ENCODE measurements around the gene GBX1. TPM values are rescaled to one million over a fixed set of nuclear protein-coding genes. Genes with fewer than 3 reads are reported as not detected.

GBX1 gene
- under 1 TPM in 1 of 2 donors, not detected in 1; 0.31 TPM for total RNA-seq

DNA sequence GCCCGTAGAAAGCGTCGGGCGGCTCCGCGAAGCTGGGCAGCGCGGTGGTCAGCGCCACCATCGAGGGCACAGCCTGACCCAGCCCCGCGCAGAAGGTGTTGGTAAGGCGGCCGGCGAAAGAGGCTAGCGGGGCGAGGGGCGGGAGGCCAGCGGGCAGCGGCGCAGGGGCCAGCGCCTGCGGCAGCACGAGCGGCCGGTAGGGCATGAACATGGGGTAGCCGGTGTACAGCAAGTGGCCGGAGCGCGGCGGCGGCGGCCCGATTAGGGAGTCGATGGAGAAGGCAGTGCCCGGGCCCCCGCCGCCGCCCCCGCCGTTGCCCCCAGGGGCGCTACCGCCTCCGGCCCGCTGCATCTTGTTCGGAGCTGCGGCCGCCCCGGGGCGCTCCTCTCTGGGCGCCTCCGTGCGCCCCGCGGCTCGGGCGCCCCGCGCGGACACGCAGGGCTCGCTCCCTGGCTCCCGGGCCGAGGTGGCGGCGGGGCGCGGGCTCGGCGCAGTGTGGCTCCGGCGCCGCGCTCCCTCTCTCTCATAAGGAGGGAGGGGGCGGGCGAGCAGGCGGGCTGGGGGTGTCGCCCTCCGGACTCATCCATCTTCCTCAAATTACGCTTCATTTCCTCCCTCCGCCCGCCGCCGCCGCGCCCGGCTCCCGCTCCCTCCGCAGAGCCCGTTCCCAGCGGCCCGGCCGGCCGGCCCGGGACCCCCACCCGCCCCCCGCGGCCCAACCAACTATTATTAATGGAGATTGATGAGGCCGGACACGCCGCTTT, at the start of gene GBX1:
TSS of gene GBX1 (minus strand) at position 498 of the 765 bp plus-strand sequence. CDS start at position 352, 146 bp downstream.
- ATAC-seq (peak; percentile 46 to 54), DNase-seq (ENCODE audit: low spot score in 2 of 2) (no peak)
- peaks cover 0 to 5% of the 10 kb centered on the region in 2 donors for H3K36me3 Mint-ChIP-seq
- no peaks in the 10 kb centered on the region for H3K9me3 Mint-ChIP-seq
- no peak within 1 kb of the TSS for H3K27ac Mint-ChIP-seq

DNA sequence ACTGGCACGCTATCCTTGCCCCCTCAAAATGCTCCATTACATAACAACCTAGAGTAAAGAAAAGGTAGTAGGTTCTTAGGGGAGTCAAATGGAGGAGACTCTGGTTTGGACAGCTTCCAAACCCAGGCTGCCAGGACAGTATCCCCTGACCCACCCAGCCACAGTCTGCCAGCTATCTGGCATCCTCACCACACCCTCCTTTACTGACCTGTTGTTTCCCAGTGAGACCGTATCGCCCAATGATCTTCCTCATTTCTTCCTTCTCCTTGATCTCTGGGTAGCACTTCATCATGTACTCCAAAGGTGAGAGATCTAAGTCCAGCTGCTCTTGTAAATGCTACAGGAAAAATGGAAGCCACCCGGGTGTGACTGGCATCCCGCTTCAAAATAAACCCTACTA, 47.9 kb upstream of the GBX1 start:
- Mint-ChIP-seq H3K27ac (no peak overlapping the region), H3K9me3 (no peaks in the 10 kb centered on the region), H3K36me3 (peaks cover 12 to 24% of the 10 kb centered on the region in 2 donors)
- no peak for ATAC-seq
- no peak for DNase-seq (ENCODE audit: low spot score in 2 of 2)

DNA sequence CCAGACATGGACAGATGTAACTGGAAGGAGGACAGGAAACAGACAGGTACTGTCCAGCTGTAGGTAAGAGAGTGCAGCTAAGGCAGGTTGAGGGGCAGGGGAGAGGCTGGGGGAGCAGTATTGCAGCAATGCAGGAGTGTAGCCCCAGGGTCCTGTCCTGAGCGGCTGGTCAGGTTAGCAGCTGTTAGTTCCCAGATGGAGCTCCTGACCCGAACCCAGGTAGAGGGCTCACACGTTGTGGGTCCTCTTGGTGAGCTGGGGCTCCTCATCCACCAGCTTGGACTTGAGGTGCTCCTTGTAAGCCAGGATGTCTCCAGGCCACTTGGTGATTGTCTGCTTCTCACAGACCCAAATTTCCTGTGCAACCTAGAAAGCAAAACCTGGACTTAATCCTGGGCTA, 46.3 kb upstream of the GBX1 start:
- no peaks in the 10 kb centered on the region for H3K9me3 Mint-ChIP-seq
- DNase-seq (ENCODE audit: low spot score in 2 of 2) (no peak), ATAC-seq (no peak)
- peak overlapping the region in 1 of 2 donors; percentile 11 for H3K27ac Mint-ChIP-seq
- H3K36me3 Mint-ChIP-seq, result peaks cover 7 to 20% of the 10 kb centered on the region in 2 donors

DNA sequence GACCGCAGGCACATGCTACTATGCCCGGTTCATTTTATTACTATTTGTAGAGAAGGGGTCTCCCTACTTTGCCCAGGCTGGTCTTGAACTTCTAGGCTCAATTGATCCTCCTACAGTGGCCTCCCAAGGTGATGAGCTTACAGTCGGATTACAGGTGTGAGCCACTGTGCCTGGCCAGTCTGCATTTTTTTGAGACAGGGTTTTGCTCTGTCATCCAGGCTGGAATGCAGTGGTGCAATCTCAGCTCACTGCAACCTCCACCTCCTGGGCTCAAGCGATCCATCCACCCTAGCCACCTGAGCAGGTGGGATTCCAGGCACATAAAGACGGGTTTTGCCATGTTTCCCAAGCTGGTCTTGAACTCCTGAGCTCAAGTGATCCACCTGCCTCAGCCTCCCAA, 45.1 kb upstream of the GBX1 start:
- Mint-ChIP-seq H3K27ac (no peak overlapping the region), H3K36me3 (peaks cover 5 to 10% of the 10 kb centered on the region in 2 donors), H3K9me3 (no peaks in the 10 kb centered on the region)
- ATAC-seq, result no peak
- DNase-seq (ENCODE audit: low spot score in 2 of 2), result no peak

DNA sequence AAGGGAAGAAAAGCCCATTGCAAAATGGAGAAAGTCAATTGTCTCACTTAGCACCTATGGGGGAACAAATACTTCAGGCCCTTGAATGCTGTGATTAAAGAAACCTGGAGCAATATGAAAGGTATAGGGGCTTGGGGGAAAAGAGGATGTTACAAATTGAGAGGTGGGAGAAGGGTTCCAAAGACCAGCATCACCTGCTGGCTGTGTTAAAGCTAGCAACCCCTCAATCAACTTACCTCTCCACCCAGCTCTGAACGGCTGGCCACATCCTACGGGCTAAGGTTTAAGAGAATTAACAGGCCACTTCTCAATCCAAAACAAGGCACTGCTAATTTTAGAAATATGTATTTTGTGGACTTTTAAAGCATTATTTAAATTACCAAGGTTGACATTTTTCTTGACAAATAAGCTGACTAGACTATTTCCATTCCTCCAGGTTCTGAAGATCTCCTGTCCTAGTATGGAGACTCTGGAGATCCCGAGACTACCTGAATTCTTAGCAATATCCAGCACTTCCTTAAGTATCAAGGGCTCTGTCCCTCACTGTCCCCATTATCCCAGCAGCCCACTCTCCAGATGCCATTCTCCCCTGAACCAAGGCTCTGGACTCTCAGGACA, 43.8 kb upstream of the GBX1 start:
- Mint-ChIP-seq H3K27ac (peak overlapping the region in 1 of 2 donors; percentile 58), H3K9me3 (no peaks in the 10 kb centered on the region), H3K36me3 (peaks cover 5 to 10% of the 10 kb centered on the region in 2 donors)
- DNase-seq (ENCODE audit: low spot score in 2 of 2) (no peak), ATAC-seq (no peak)

DNA sequence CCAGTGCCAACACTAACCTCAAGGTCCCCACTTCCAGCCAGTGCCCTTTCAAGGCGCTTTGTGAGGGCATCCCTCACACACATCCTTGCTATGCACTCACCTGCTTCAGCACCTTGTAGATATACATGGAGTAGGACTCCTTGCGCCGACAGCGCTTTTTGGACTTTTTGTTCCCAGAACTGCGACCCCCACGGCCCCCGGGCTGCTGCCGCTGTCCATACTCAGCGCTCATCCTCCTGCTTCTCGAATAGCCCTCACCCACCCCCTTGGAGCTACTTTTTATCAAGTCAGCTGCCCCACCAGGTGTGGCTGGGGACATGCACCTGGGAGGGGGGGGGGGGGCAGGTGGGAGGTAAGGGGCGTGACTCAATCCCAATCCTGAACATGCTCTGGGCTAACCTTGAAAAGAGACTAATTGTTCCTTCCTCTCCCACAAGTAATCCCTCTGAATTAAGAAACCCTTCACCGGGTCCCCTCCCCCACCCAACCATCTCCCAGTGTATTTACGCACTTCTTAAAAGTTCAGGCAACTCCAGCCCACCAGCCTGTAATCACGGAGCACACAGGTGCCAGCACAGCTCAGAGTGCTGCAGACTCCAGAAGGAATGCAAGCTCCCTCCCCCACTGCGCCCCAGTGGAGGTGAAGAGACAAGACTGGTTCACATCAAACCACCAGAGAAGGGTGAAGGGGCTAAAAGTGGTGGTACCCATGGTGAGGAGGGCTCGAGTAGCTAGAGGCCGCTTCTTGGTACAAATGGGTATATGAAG, 42.8 kb upstream of the GBX1 start, which contains the start of gene H2BK1:
TSS of gene H2BK1 (minus strand) at position 402 of the 768 bp plus-strand sequence. CDS start at position 232, 170 bp downstream.
- Mint-ChIP-seq H3K36me3 (peaks cover 4 to 5% of the 10 kb centered on the region in 2 donors), H3K27ac (peak within 1 kb of the TSS in 1 of 2 donors; percentile 58), H3K9me3 (no peaks in the 10 kb centered on the region)
- no peak for DNase-seq (ENCODE audit: low spot score in 2 of 2)
- no peak for ATAC-seq

DNA sequence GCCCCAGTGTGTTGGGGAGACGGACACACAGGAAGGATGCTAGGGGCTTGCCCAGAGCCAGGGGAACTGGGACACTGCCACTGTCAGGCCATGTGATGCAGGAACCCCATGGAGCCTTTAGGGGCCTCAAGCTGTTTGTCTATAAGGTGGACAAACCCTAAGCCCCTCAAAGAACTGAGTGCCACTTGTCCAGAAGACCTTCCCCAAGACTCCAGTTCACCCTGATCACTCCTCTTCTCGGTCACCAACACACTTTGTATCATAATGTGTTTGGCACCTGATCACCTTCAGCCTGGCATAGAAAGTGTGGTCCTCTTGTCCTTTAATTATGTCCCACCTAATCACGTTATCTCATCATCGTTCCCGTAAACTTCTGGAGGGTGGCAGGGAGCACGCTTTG, 42.1 kb upstream of the GBX1 start:
- H3K36me3 Mint-ChIP-seq, result peaks cover 0 to 5% of the 10 kb centered on the region in 2 donors
- no peaks in the 10 kb centered on the region for H3K9me3 Mint-ChIP-seq
- no peak overlapping the region for H3K27ac Mint-ChIP-seq
- ATAC-seq (no peak), DNase-seq (ENCODE audit: low spot score in 2 of 2) (no peak)

DNA sequence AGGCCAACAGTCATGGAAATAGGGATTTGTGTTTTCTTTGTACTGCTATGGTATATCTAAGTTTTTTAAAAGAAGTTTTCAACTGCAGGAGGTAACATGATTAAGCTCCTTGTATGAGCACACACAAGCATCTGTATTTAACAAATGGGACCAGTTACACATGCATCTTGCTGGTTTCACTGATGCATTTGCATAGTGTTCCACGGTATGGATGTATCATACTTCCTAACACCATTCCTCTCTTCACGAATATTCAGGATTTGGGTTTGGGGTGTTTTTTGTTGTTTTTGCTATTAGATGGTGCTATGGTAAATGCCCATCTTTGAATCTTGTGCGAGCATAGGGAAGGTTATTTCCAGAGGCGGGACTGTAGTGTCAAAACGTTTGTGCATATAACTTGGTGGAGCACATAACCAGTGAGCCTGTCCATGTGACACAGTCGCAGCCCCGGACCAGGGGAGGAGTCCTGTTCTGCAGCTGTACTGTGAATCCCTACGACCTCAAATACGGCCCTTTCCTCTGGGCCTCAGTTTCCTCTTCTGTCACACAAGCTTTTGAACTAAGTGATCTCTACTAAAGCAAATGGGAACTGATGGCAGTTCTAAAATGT, 40.9 kb upstream of the GBX1 start:
- Mint-ChIP-seq H3K27ac (no peak overlapping the region), H3K9me3 (no peaks in the 10 kb centered on the region)
- ATAC-seq, result no peak

DNA sequence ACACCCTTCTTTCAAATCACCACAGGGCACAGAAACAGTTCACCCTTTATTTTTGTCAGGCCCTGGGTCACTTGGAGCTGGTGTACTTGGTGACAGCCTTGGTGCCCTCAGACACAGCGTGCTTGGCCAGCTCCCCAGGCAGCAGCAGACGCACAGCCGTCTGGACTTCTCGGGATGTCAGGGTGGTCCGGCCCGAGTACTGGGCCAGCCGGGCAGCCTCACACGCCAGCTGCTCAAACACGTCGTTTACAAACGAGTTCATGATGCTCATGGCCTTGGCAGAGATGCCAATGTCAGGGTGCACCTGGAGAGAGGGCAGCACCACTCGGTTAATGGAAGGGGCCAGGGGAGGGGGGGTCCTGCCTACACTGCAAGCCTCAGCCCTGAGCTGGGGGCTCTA, 40.3 kb upstream of the GBX1 start:
- ATAC-seq, result no peak
- H3K27ac Mint-ChIP-seq, result no peak overlapping the region
- no peak for DNase-seq (ENCODE audit: low spot score in 2 of 2)
- no peaks in the 10 kb centered on the region for H3K36me3 Mint-ChIP-seq
- H3K9me3 Mint-ChIP-seq, result no peaks in the 10 kb centered on the region

More for the DNA sequence above, 40.9 kb upstream of the GBX1 start:
- peaks cover 0 to 3% of the 10 kb centered on the region in 2 donors for H3K36me3 Mint-ChIP-seq
- no peak for DNase-seq (ENCODE audit: low spot score in 2 of 2)

DNA sequence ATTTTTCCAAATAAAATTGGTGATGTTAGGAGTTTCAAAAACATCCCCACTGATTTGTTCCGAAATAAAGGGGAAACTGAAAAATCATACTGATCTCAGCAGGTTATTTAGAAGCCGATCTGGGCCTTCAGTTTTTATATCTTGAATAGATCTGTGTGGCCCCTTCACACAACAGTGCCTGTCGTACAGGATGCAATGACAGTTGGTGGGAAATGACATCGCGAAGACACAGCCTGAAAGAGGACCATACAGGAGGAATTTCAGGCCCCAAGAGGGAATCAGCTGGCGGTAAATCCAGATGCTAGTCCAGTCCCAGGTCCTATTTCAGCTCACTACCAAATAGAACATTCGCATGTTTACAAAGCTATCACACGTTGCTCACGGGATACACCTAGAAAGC, 39.8 kb upstream of the GBX1 start:
- peak in 1 of 2 donors; percentile 18 for ATAC-seq
- H3K27ac Mint-ChIP-seq, result no peak overlapping the region
- DNase-seq (ENCODE audit: low spot score in 2 of 2), result no peak
- no peaks in the 10 kb centered on the region for H3K36me3 Mint-ChIP-seq
- H3K9me3 Mint-ChIP-seq, result no peaks in the 10 kb centered on the region

DNA sequence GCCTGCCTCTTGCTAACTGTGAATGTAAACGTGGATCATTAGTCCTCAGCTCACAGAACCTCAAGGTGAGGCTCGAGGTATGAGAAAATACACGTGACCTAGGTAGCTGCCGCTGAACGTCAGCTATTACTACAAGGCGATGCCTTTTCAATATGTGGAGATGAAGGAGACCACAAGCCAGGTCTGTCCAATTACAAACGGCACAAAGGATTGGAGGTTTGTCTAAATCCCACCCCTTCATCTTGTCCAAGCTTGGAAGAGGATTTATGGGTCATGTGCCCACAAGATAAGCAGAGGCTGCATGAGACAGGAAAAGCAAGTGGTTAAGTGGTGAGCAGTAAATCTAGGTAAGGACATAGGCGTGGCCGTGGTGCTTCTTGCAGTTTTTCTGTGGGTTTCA, 39.4 kb upstream of the GBX1 start:
- Mint-ChIP-seq H3K36me3 (no peaks in the 10 kb centered on the region), H3K27ac (no peak overlapping the region), H3K9me3 (no peaks in the 10 kb centered on the region)
- ATAC-seq (peak; percentile 21 to 60), DNase-seq (ENCODE audit: low spot score in 2 of 2) (no peak)

DNA sequence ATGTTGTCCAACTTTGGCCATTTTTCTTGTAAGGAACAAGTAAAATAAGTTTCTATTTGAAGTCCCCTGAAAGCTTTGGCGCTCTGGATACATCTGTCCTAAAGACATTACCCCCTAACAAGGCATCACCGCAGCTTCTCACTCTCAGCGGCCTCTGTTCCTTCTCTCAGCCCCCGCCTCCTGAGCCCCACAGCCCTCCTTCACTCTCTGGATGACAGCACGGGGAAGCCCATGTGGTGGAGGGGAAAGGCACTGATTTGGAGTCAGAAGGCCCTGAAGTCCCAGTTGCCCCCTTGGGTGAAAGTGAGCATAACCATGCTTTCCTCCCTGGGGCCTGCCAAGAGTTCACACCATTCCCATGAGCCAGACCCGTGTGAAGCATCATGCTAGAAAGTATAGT, 38.2 kb upstream of the GBX1 start:
- DNase-seq (ENCODE audit: low spot score in 2 of 2), result no peak
- Mint-ChIP-seq H3K27ac (no peak overlapping the region), H3K36me3 (no peaks in the 10 kb centered on the region), H3K9me3 (no peaks in the 10 kb centered on the region)
- no peak for ATAC-seq

DNA sequence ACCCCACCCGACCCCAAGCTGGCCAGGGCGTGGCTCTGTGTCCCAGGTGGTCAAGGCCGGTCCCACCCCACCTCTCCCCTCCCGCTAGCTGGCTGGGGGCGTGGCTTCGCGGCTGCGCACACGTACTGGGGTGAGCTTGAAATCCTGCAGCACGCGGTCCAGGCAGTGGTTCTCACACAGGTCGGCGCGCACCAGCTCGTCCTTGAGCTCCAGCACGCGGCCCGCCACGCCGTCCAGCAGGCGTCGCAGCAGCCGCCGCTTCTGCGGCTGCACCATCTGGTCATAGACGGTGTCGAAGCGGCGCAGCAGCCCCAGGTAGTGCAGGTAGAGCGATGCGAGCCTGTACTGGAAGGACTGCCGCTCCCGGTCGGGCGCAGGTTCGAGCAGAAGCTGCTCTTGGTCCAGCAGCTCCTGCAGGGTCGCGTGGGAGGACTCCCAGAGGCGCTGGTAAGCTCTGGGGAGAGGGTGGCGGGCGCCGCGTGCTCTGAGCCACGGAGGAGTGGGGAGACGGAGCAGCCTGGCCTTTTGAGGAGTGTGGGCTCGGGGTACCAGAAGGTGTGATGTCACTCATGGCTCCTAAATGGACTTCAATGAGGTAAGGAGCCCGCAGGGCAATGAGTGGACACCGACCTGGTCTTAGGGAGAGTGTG, 37.0 kb upstream of the GBX1 start:
- ATAC-seq (no peak), DNase-seq (ENCODE audit: low spot score in 2 of 2) (no peak)
- H3K27ac Mint-ChIP-seq, result no peak overlapping the region
- no peaks in the 10 kb centered on the region for H3K36me3 Mint-ChIP-seq
- H3K9me3 Mint-ChIP-seq, result no peaks in the 10 kb centered on the region

DNA sequence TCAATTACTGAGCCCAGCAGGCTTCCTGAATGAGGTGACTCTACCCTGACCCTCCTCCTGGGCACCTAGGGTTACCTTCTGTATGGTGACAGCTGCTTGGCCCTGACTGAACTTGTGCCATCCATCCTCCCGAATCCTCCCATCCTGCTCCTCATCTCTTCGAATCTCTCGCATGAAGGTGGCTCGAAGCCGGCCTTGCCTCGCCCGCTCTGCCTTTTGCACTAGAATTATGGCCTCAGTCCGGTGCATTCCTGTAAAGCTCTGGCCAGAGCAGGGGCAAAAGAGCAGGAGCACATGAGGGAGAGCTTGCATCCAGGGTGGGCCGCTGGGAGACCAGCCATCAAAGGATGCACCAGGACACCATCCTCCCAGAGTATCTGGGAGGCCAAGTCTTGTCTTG, 35.3 kb upstream of the GBX1 start:
- DNase-seq (ENCODE audit: low spot score in 2 of 2), result no peak
- Mint-ChIP-seq H3K27ac (no peak overlapping the region), H3K36me3 (no peaks in the 10 kb centered on the region), H3K9me3 (no peaks in the 10 kb centered on the region)
- no peak for ATAC-seq

DNA sequence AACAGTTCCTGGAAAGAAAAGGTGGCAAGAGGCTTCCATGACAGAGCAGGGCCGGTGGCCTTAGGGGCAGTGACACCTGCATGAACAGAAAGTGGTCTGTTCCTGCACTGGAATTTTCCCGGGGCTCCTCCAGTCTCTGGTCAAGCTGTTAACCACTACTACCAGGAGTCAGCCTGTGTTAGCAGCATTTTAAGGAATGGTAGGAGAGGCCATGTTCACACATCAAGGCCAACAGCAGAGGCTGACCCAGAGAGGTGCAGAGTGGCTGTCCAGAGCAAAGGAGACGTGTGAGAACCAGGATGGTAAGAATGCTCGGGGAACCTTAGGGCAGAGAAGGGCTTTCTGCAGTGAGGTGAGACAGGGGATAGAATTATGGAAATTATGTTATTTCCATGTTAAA, 34.3 kb upstream of the GBX1 start:
- DNase-seq (ENCODE audit: low spot score in 2 of 2), result no peak
- H3K36me3 Mint-ChIP-seq, result no peaks in the 10 kb centered on the region
- ATAC-seq, result no peak
- H3K27ac Mint-ChIP-seq, result no peak overlapping the region
- H3K9me3 Mint-ChIP-seq, result no peaks in the 10 kb centered on the region

DNA sequence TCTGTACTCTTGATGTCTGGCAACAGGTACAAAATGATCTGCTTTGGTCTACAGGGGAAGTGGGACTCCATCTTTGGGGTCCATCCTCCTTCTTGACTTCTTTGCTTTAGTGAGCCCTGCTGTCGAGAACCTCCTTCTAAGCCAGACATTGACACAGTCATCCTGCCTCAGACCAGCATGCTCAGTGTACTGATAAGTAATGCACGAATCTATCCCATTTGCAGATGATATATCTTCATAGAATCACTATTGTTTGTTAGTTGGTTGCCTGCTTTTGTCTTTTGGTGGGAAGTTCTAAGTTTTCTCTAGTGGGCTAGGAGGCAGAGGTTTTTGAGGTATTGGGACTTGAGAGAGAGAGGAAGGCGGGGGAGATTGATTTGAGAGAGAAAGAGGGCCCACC, 33.9 kb upstream of the GBX1 start:
- Mint-ChIP-seq H3K9me3 (no peaks in the 10 kb centered on the region), H3K36me3 (no peaks in the 10 kb centered on the region), H3K27ac (no peak overlapping the region)
- no peak for ATAC-seq
- DNase-seq (ENCODE audit: low spot score in 2 of 2), result no peak

All from activated naive CD4-positive, alpha-beta T cell treated with anti-CD3 and anti-CD28 coated beads, Interleukin-2, amount 50 U/mL, for 72 hours (primary cell).